ENCODE measurements around the gene SNX4. TPM values are rescaled to one million over a fixed set of nuclear protein-coding genes. Genes with fewer than 3 reads are reported as not detected.

The SNX4 gene
- total and polyA plus RNA-seq, 2 of the 8 experiments (the other 6 are each of a cell fraction or from before 2014, with no cell fraction given) = 7.2 to 23.1 TPM

DNA sequence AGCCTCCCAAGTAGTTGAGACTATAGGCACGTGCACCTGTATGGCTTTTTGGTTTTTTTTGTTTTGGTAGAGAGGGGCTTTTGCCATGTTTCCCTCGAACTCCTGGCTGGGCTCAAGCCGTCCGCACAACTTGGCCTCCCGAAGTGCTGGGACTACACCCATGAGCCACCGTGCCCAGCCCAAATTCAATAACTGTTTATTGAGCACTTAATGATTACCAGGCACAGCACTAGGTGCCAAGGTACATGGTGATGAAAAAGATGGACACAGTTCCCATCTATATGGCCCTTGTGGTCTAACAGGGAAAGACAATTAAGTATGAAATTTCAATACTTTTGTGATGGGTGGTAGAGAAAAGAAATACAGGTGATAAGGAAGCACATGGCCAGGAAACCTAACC is 109.1 kb downstream of the SNX4 start (continued):
- TF ChIP-seq SIN3A (conservative IDR thresholded peaks at IDR 0.05 in 1 of 2, IDR thresholded peaks at IDR 0.05 in 1 of 2; ENCODE audit: low read depth in 1 of 2, low read length in 2 of 2) (no peak), USF2 (IDR thresholded peaks at IDR 0.05; ENCODE audit: low read length) (no peak)
